K562 (cell line): Measurements from ENCODE around the gene CYB5RL. TPM values are rescaled to one million over a fixed set of nuclear protein-coding genes. Genes with fewer than 3 reads are reported as not detected.

Source experiments
- ATAC-seq: fragments of 200-7000 bp; cut with Tn5 transposase; 3 replicates; pipeline ENCODE4 v1.9.1; 2020; ENCODE audit warnings: moderate library complexity
- BruUV-seq: library from RNA; stranded (reverse); fragments of 400-500 nt; replicated peaks from 2 replicates; lab custom pipeline; 2021; lab: Mats Ljungman, UMichigan
- CTCF ChIA-PET: fragments of 300-600 bp; formaldehyde crosslinking; extraction: SDS; loops from one replicate; lab custom pipeline; 2021; ENCODE audit warnings: low intra/inter-chr PET ratio; lab: Yijun Ruan, JAX
- POLR2A ChIA-PET: fragments of 300-600, 350-650 bp; sonication (Branson Sonifier 250); formaldehyde crosslinking; extraction: SDS; loops from one replicate; lab custom pipeline; 2021; ENCODE audit warnings: antibody characterized with exemption, inconsistent platforms; lab: Yijun Ruan, JAX
- DNase-seq, 4 experiments: peaks; one replicate each; pipeline versions ENCODE4 v3.0.0 to v3.0.0-alpha.2; 2011 to 2018; ENCODE audit warnings: low spot score in 3 of 4, mixed read lengths in 3 of 4; ENCODE audit errors: extremely low read depth in 1 of 4
- FAIRE-seq: peaks from 2 replicates; lab custom pipeline; 2011; peaks lifted over from hg19 to GRCh38; lab: Jason Lieb, UNC
- H2AFZ ChIP-seq: 2 replicates; pipeline ENCODE4 v1.6.0; 2011; ENCODE audit warnings: low read depth, low read length, control low read depth, inconsistent platforms
- H3K27ac ChIP-seq: fragments of 200-600 bp; 3 replicates; pipeline ENCODE4 v1.8.0; 2011; ENCODE audit warnings: low read depth, mild to moderate bottlenecking, control low read depth, inconsistent platforms, low read length, moderate library complexity, mixed read lengths; ENCODE audit errors: extremely low read depth
- H3K27me3 ChIP-seq, 2 experiments: fragments of 300-600 bp in 1 of 2; 2 replicates in 1 of 2; 3 replicates in 1 of 2; pipeline versions ENCODE4 v1.6.0 to v1.8.0; 2011; ENCODE audit warnings: inconsistent platforms in 2 of 2, low read length in 2 of 2, mild to moderate bottlenecking in 1 of 2, mixed read lengths in 1 of 2, moderate library complexity in 1 of 2; ENCODE audit not compliant: control insufficient read depth in 2 of 2, insufficient read depth in 2 of 2
- H3K36me3 ChIP-seq: fragments of 300-600 bp; 3 replicates; pipeline ENCODE4 v1.8.0; 2011; ENCODE audit warnings: mild to moderate bottlenecking, low read length, inconsistent platforms; ENCODE audit not compliant: control insufficient read depth, insufficient read depth
- H3K4me1 ChIP-seq, 2 experiments: fragments of 200-600 bp in 1 of 2; replicated peaks in 1 of 2; 2 replicates in 1 of 2; 3 replicates in 1 of 2; pipeline versions ENCODE4 v1.5.1 to v1.8.0; 2011; ENCODE audit warnings: inconsistent platforms in 2 of 2, low read length in 2 of 2, mild to moderate bottlenecking in 1 of 2, mixed read lengths in 1 of 2, moderate library complexity in 1 of 2; ENCODE audit not compliant: control insufficient read depth in 2 of 2, insufficient read depth in 2 of 2
- H3K4me2 ChIP-seq: 2 replicates; pipeline ENCODE4 v1.6.1; 2011; ENCODE audit warnings: low read length, control low read depth, inconsistent platforms, mixed read lengths; ENCODE audit not compliant: insufficient read depth
- H3K4me3 ChIP-seq: fragments of 200-600 bp; sonication (generic), shearing (Covaris generic); 2 replicates; pipeline ENCODE4 v1.5.1; 2016; ENCODE audit warnings: control low read depth, inconsistent platforms
- H3K79me2 ChIP-seq: fragments of 200-600 bp; 3 replicates; pipeline ENCODE4 v1.8.0; 2011; ENCODE audit warnings: low read length, inconsistent platforms; ENCODE audit not compliant: control insufficient read depth, insufficient read depth
- H3K9ac ChIP-seq, 2 experiments: 2 replicates each; pipeline versions ENCODE4 v1.6.0 to v1.6.1; 2011; ENCODE audit warnings: low read depth in 2 of 2, low read length in 2 of 2, control low read depth in 1 of 2, inconsistent platforms in 1 of 2, mild to moderate bottlenecking in 1 of 2, mixed read lengths in 1 of 2; ENCODE audit not compliant: insufficient read depth in 1 of 2
- H3K9me1 ChIP-seq: one replicate; pipeline ENCODE4 v1.6.0; 2011; ENCODE audit warnings: inconsistent platforms, mild to moderate bottlenecking, low read length, moderate library complexity; ENCODE audit not compliant: control insufficient read depth, insufficient read depth
- H3K9me3 ChIP-seq: replicated peaks from 2 replicates; pipeline ENCODE4 v1.5.1; 2011; ENCODE audit warnings: low read depth, low read length, inconsistent platforms; ENCODE audit not compliant: control insufficient read depth, insufficient read depth
- H4K20me1 ChIP-seq: replicated peaks from 2 replicates; pipeline ENCODE4 v1.6.1; 2011; ENCODE audit warnings: low read length, inconsistent platforms, mixed read lengths; ENCODE audit not compliant: control insufficient read depth, insufficient read depth
- HDAC2 ChIP-seq: fragments of 450-650 bp; IDR thresholded peaks from 2 replicates; pipeline ENCODE4 v1.6.1; 2016; ENCODE audit warnings: mild to moderate bottlenecking
- MTA2 ChIP-seq: fragments of 450-650 bp; IDR thresholded peaks from 2 replicates; pipeline ENCODE4 v1.6.1; 2016; ENCODE audit warnings: low read depth
- RBM22 ChIP-seq: fragments of 200-400 bp; formaldehyde crosslinking; IDR thresholded peaks from 2 replicates; pipeline ENCODE4 v1.6.1; 2018; ENCODE audit warnings: low read length, low read depth; ENCODE audit not compliant: poor library complexity, severe bottlenecking
- RFX5 ChIP-seq: IDR thresholded peaks from 2 replicates; pipeline ENCODE4 v1.6.1; 2011; ENCODE audit warnings: low read depth, mild to moderate bottlenecking, improper control_type of control experiment, low read length
- TAL1 ChIP-seq: fragments of 450-650 bp; IDR thresholded peaks from 2 replicates; pipeline ENCODE4 v1.6.1; 2016; ENCODE audit warnings: mild to moderate bottlenecking
- TOE1 ChIP-seq, 2 experiments: fragments of 450-650 bp in 1 of 2; sonication (generic) in 1 of 2; formaldehyde crosslinking in 1 of 2; IDR thresholded peaks; 2 replicates each; pipeline versions ENCODE4 v1.7.1 to v1.8.0; 2016 to 2022; ENCODE audit warnings: borderline replicate concordance in 2 of 2, mild to moderate bottlenecking in 2 of 2, antibody characterized with exemption in 1 of 2, inconsistent platforms in 1 of 2, low read depth in 1 of 2, missing genetic modification reagents in 1 of 2, moderate library complexity in 1 of 2
- ZNF146 ChIP-seq: IDR thresholded peaks from one replicate; pipeline ENCODE4 v1.6.1; 2018; ENCODE audit warnings: missing compliant biosample characterization; ENCODE audit not compliant: unreplicated experiment
- WGBS: fragments of 100-300 bp; shearing (Covaris generic); methylation state at CpG from one replicate; pipeline ENCODE4 v1.1.6; 2016; ENCODE audit warnings: low coverage, mixed read lengths; ENCODE audit not compliant: insufficient coverage; ENCODE audit errors: missing lambda C conversion rate; 5-methylcytosine and 5-hydroxymethylcytosine counted together
- in situ Hi-C: fragments of 300-500 bp; cut with MboI; formaldehyde crosslinking; loops from 4 replicates; pipeline ENCODE4 v1.15.0; 2018; ENCODE audit warnings: inconsistent platforms, mixed read lengths
- intact Hi-C: fragments of 100-400 bp; cut with micrococcal nuclease; formaldehyde crosslinking; loops from 2 replicates; pipeline ENCODE4 v1.14.2; 2022
- polyA plus RNA-seq, 8 experiments: library from polyadenylated mRNA; depleted of rRNA in 4 of 8; stranded (reverse) in 5 of 8; unstranded in 3 of 8; fragments of >200 nt; fragmentation: Nextera tagmentation in 2 of 8; fragmentation: Illumina TruSeq in 1 of 8; extraction: Ambion mirVana in 2 of 8; extraction: Trizol in 1 of 8; gene quantifications; 2 replicates each; pipeline versions ENCODE4 v1.2.1 to v1.2.3, GENCODE V29; 2011 to 2014; ENCODE audit warnings: inconsistent platforms in 1 of 8, missing spikeins in 1 of 8
- total RNA-seq, 7 experiments: library from RNA; depleted of rRNA in 6 of 7; stranded (reverse); fragments of >200 nt in 6 of 7; fragmentation: Illumina TruSeq in 2 of 7; extraction: Trizol in 2 of 7; gene quantifications; 2 replicates each; pipeline versions ENCODE4 v1.2.1 to v1.2.3, GENCODE V29; 2011 to 2021; ENCODE audit warnings: low replicate concordance in 1 of 7

The CYB5RL gene
- total and polyA plus RNA-seq, 9 of the 15 experiments (the other 6 are each of a cell fraction or from before 2014, with no cell fraction given), result 7.9 to 18.0 (median 11.2) TPM

DNA sequence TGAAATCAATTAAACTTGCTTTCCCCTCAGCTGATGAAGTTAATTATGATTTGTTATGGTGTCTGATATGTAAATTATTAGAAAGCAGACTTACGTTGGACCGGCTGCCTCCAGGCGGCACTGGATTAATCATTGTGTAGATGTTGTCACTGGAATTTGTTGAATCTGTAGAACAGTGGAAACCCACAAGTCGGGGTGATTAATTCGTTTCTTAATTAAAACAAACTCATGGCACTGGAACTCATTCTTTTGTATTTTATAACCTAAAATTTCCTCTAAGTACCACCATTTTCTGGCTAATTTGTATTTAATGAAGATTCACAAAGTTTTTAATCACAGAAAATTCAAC is 39.2 kb upstream of the CYB5RL start:
- no peak for FAIRE-seq
- Histone ChIP-seq H3K9me3 (no peaks in the 10 kb centered on the region), H3K4me1 (no peaks in the 10 kb centered on the region), H3K9me1 (no peaks in the 10 kb centered on the region), H3K9ac (no peak overlapping the region), H3K79me2 (no peaks in the 10 kb centered on the region), H3K36me3 (peaks cover 71% of the 10 kb centered on the region), H3K27ac (no peak overlapping the region), H4K20me1 (0 out of 2 replicates have a peak, but pooled peaks cover 3% of the 10 kb centered on the region), H2AFZ (no peak overlapping the region), H3K4me3 (no peak overlapping the region), H3K27me3 (no peaks in the 10 kb centered on the region), H3K4me2 (no peak overlapping the region)
- TF ChIP-seq MTA2 (no peak), TOE1 (IDR thresholded peaks at IDR 0.05; ENCODE audit: borderline replicate concordance) (no peak), TOE1 (CRISPR knock-in tag; IDR thresholded peaks at IDR 0.05; ENCODE audit: borderline replicate concordance, low read depth) (no peak), TAL1 (no peak), HDAC2 (no peak), ZNF146 (CRISPR knock-in tag) (no peak)
- CTCF ChIA-PET, result no interaction called here
- BruUV-seq, result no TSS peak
- WGBS, result 86% methylated on average over 5 of the region's 5 CpGs
- no peak for ATAC-seq
- DNase-seq, result no peak
- in situ Hi-C loops, result no loop called here
- POLR2A ChIA-PET, result interaction anchor here (0.9 to 1.2 kb wide), 3 partner anchors 9 to 11 kb away, joined by 3 to 4 read pairs (median 3); no protein-coding TSS in a partner anchor
- intact Hi-C loops, result no loop called here

DNA sequence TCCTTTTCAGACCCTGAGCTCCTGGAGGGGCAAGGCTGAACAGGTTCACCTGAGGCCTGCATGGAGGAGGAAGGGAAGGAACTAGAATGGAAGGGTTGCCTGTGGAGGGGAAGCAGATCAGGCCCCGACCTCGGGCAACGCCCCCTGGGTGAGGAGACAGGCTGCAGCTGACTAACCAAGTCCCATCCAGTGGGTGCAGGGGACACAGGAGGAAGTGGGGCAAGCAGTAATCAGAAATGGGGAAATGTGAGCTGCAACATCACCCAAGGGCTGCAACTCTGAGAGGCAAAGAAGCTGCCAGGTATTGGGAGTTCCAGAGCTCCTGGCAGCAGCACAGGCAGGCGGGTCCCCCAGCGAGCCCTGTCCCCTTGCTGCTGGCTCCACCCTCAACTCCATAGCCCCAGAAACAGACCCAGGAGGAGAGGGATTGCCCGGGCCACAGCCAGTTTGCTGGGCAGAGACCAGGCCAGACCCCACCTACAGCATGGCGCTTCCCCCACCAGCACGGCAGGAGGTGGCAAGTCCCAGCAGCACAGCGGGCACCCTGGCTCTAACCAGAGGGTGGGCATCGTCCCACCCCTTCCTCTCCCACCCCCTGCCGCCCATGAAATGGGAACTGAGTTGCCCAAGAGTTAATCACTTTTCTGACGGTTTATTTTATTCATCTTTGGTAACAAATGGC is 38.7 kb upstream of the CYB5RL start:
- 91% methylated on average over 10 of the region's 12 CpGs for WGBS
- BruUV-seq, result no TSS peak
- FAIRE-seq (no peak), DNase-seq (no peak), ATAC-seq (no peak)
- H3K9me1 ChIP-seq, result no peaks in the 10 kb centered on the region
- H3K27ac ChIP-seq, result no peak overlapping the region
- no peaks in the 10 kb centered on the region for H3K9me3 ChIP-seq
- TF ChIP-seq RBM22, result peak; percentile 31
- no peak for TF ChIP-seq RFX5
- no peak overlapping the region for H3K4me3 ChIP-seq
- no peak overlapping the region for H2AFZ ChIP-seq
- H3K9ac ChIP-seq, result peak overlapping the region in 1 of 2 experiments; percentile 15; a peak in 1 of 4 replicates
- H3K4me2 ChIP-seq, result no peak overlapping the region
- H3K36me3 ChIP-seq, result peaks cover 66% of the 10 kb centered on the region
- CTCF ChIA-PET, result no interaction called here
- H3K4me1 ChIP-seq, result no peaks in the 10 kb centered on the region
- no peaks in the 10 kb centered on the region for H3K27me3 ChIP-seq
- intact Hi-C loops, result no loop called here
- H3K79me2 ChIP-seq, result no peaks in the 10 kb centered on the region
- POLR2A ChIA-PET, result interaction anchor here (0.6 to 1.0 kb wide), 3 partner anchors 9 to 384 kb away, joined by 3 read pairs; no protein-coding TSS in a partner anchor
- no peaks in the 10 kb centered on the region for H4K20me1 ChIP-seq
- in situ Hi-C loops, result no loop called here
